Measurements from ENCODE around the gene KRTAP10-1. TPM values are rescaled to one million over a fixed set of nuclear protein-coding genes. Genes with fewer than 3 reads are reported as not detected.
"Not testable (repeated sequence)": the region's sequence is repeated elsewhere in the genome, so short reads cannot be mapped to it uniquely, and the experiment has no call there.

Gene KRTAP10-1
- not detected for total RNA-seq
- long read RNA-seq, result 0 reads

- intact Hi-C loops (cut with DNase I, micrococcal nuclease), result no loop called here
- DNase-seq (no peak), ATAC-seq (no peak)
These were observed at the start of gene KRTAP10-1 for GRCh38 chr21:44539991-44540666. Gene KRTAP10-1, minus strand, starts transcription at chr21:44540195. Its CDS starts 45 bp downstream, at chr21:44540150.

- DNase-seq, result no peak
- intact Hi-C loops (cut with DNase I, micrococcal nuclease), result no loop called here
- ATAC-seq, result no peak
These were observed 49.1 kb upstream of the KRTAP10-1 start for GRCh38 chr21:44589094-44589493.

- DNase-seq, result no peak
- no peak for ATAC-seq
- intact Hi-C loops (cut with DNase I, micrococcal nuclease), result no loop called here
These were observed 45.9 kb upstream of the KRTAP10-1 start for GRCh38 chr21:44585892-44586291.

GRCh38 chr21:44583800-44584147 lies 43.8 kb upstream of the KRTAP10-1 start:
- intact Hi-C loops (cut with DNase I, micrococcal nuclease), result no loop called here
- no peak for ATAC-seq
- DNase-seq, result no peak

GRCh38 chr21:44583089-44583799 lies 43.2 kb upstream of the KRTAP10-1 start:
- ATAC-seq, result no peak
- intact Hi-C loops (cut with DNase I, micrococcal nuclease), result no loop called here
- no peak for DNase-seq

GRCh38 chr21:44582055-44582454 lies 42.1 kb upstream of the KRTAP10-1 start:
- DNase-seq (no peak), ATAC-seq (no peak)
- intact Hi-C loops (cut with DNase I, micrococcal nuclease), result no loop called here

GRCh38 chr21:44581158-44581557 lies 41.2 kb upstream of the KRTAP10-1 start:
- no peak for DNase-seq

GRCh38 chr21:44580231-44580821 lies 40.3 kb upstream of the KRTAP10-1 start, which contains the start of gene KRTAP10-5:
Gene KRTAP10-5, minus strand, starts transcription at chr21:44580604. Its CDS starts 26 bp downstream, at chr21:44580578.
- intact Hi-C loops (cut with DNase I, micrococcal nuclease), result not testable (repeated sequence)
- DNase-seq (peak in 1 of 2 donors; percentile 37), ATAC-seq (peak; percentile 75)

More at GRCh38 chr21:44581158-44581557, 41.2 kb upstream of the KRTAP10-1 start:
- intact Hi-C loops (cut with DNase I, micrococcal nuclease), result no loop called here
- ATAC-seq, result no peak

- intact Hi-C loops (cut with DNase I, micrococcal nuclease), result no loop called here
- ATAC-seq, result no peak
- DNase-seq, result no peak
These were observed 39.8 kb upstream of the KRTAP10-1 start for GRCh38 chr21:44579833-44580144.

GRCh38 chr21:44579056-44579832 lies 39.2 kb upstream of the KRTAP10-1 start:
- intact Hi-C loops (cut with DNase I, micrococcal nuclease), result no loop called here
- no peak for DNase-seq
- no peak for ATAC-seq

GRCh38 chr21:44578371-44579055 lies 38.5 kb upstream of the KRTAP10-1 start:
- DNase-seq (no peak), ATAC-seq (no peak)
- intact Hi-C loops (cut with DNase I, micrococcal nuclease), result no loop called here

GRCh38 chr21:44576025-44576420 lies 36.0 kb upstream of the KRTAP10-1 start:
- peak; percentile 37 for ATAC-seq
- DNase-seq, result peak in 1 of 2 donors; percentile 24
- intact Hi-C loops (cut with DNase I, micrococcal nuclease), result no loop called here

- intact Hi-C loops (cut with DNase I, micrococcal nuclease), result no loop called here
- peak; percentile 1 for ATAC-seq
- DNase-seq, result no peak
These were observed 35.5 kb upstream of the KRTAP10-1 start for GRCh38 chr21:44575307-44576024.

- intact Hi-C loops (cut with DNase I, micrococcal nuclease), result no loop called here
- DNase-seq (peak; percentile 84 to 90), ATAC-seq (peak; percentile 95)
These were observed 34.7 kb upstream of the KRTAP10-1 start for GRCh38 chr21:44574457-44575306.

GRCh38 chr21:44573630-44574456 lies 33.8 kb upstream of the KRTAP10-1 start, which contains the start of gene KRTAP10-4:
Gene KRTAP10-4, plus strand, starts transcription at chr21:44573729. Its CDS starts 30 bp downstream, at chr21:44573759.
- DNase-seq; ATAC-seq; intact Hi-C loops (cut with DNase I, micrococcal nuclease): not testable (repeated sequence)

GRCh38 chr21:44572959-44573583 lies 33.1 kb upstream of the KRTAP10-1 start:
- DNase-seq (no peak), ATAC-seq (no peak)
- intact Hi-C loops (cut with DNase I, micrococcal nuclease), result no loop called here
